GM23248 (cell line): Measurements from ENCODE around the gene PDE4C.

Source experiments
- EZH2 ChIP-seq: fragments of 200-600 bp; sonication (generic); IDR thresholded peaks from 2 replicates; pipeline ENCODE4 v1.6.1; 2018; ENCODE audit warnings: antibody characterized with exemption, mild to moderate bottlenecking; ENCODE audit not compliant: insufficient read depth, poor library complexity, severe bottlenecking
- EZH2phosphoT487 ChIP-seq: fragments of 200-600 bp; sonication (generic); IDR thresholded peaks from 2 replicates; pipeline ENCODE4 v1.6.1; 2018; ENCODE audit warnings: antibody characterized with exemption, moderate library complexity, mild to moderate bottlenecking, low read depth; ENCODE audit not compliant: insufficient read depth

GRCh38 chr19:18208098-18208951, 17.9 kb downstream of the PDE4C start:
- no peak for TF ChIP-seq EZH2
- TF ChIP-seq EZH2phosphoT487: no peak
